Upper lobe of right lung (tissue), 1 donor: ENCODE data around the gene LRRC71. TPM values are rescaled to one million over a fixed set of nuclear protein-coding genes. Genes with fewer than 3 reads are reported as not detected.
A peak's percentile ranks its signal among the peaks of the same experiment; 100 is the strongest.

Experiments used
- ATAC-seq: fragments of 200-7000 bp; cut with Tn5 transposase; one replicate; pipeline ENCODE4 v1.9.1; 2020; ENCODE audit warnings: mild to moderate bottlenecking, moderate library complexity
- DNase-seq: peaks from one replicate; pipeline ENCODE4 v3.0.0-alpha.2; 2020
- H3K27ac ChIP-seq: fragments of 200-600 bp; one replicate; pipeline ENCODE4 v1.8.0; 2022
- H3K27me3 ChIP-seq: fragments of 200-600 bp; one replicate; pipeline ENCODE4 v1.8.0; 2022; ENCODE audit warnings: mild to moderate bottlenecking
- H3K36me3 ChIP-seq: fragments of 200-600 bp; one replicate; pipeline ENCODE4 v1.8.0; 2022
- H3K4me1 ChIP-seq: fragments of 200-600 bp; one replicate; pipeline ENCODE4 v1.8.0; 2022
- H3K4me3 ChIP-seq: fragments of 200-600 bp; one replicate; pipeline ENCODE4 v1.8.0; 2022; ENCODE audit warnings: mild to moderate bottlenecking
- H3K9me3 ChIP-seq: fragments of 200-600 bp; one replicate; pipeline ENCODE4 v1.8.0; 2022
- intact Hi-C: fragments of 100-400 bp; cut with DNase I; formaldehyde crosslinking; loops from one replicate; pipeline ENCODE4 v1.11.0; 2022
- total RNA-seq: library from RNA; stranded (reverse); fragmentation: NEBNext Ultra II Directional; extraction: Animal tissue kit (Norgen Biotek cat#: 25700); gene quantifications from one replicate; pipeline ENCODE4 v1.2.1, GENCODE V29; 2021
- TF ChIP-seq, protein P1 (sequence below): fragments of 200-600 bp; IDR thresholded peaks from one replicate; pipeline ENCODE4 v1.8.0; 2022; ENCODE audit warnings: antibody characterized with exemption
- donor health status: DM: no; HTN: yes; CAD: no; lungs with severe emphysema.

Gene LRRC71
- total RNA-seq, 1 donor from 2014 or later: 0.26 TPM

DNA sequence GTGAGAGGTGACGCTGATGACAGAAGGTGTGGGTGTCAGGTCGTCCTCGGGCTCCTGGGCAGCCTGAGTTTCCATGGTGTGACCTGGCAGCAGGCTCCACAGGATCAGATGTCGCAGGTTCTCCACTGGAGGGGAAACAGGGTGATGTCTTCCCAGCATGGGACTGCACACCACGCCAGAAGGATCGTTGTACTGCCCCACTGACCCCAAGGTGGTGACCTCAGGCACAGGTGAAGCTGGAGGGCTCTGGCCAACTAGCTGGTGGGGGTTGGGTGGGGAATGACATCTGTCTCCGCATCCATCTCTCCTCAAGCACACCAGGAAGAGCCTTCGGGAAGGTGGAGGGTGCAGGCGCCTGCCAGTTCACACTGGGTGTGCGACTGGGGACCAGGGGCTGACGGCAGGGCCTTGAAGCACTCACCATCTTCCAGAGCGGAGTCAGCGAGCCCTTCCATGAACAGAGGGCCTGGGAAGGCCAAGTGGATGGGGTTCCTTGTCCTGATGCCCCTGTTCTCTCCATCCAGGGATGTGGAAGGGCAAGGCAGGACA, 19.4 kb downstream of the LRRC71 start:
- no peak overlapping the region for H3K27ac ChIP-seq
- TF ChIP-seq, protein P1, sequence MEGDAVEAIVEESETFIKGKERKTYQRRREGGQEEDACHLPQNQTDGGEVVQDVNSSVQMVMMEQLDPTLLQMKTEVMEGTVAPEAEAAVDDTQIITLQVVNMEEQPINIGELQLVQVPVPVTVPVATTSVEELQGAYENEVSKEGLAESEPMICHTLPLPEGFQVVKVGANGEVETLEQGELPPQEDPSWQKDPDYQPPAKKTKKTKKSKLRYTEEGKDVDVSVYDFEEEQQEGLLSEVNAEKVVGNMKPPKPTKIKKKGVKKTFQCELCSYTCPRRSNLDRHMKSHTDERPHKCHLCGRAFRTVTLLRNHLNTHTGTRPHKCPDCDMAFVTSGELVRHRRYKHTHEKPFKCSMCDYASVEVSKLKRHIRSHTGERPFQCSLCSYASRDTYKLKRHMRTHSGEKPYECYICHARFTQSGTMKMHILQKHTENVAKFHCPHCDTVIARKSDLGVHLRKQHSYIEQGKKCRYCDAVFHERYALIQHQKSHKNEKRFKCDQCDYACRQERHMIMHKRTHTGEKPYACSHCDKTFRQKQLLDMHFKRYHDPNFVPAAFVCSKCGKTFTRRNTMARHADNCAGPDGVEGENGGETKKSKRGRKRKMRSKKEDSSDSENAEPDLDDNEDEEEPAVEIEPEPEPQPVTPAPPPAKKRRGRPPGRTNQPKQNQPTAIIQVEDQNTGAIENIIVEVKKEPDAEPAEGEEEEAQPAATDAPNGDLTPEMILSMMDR: no peak
- no peak overlapping the region for H3K4me3 ChIP-seq
- intact Hi-C loops: no loop called here
- no peaks in the 10 kb centered on the region for H3K4me1 ChIP-seq
- DNase-seq (no peak), ATAC-seq (no peak)
- no peaks in the 10 kb centered on the region for H3K9me3 ChIP-seq
- no peaks in the 10 kb centered on the region for H3K27me3 ChIP-seq
- H3K36me3 ChIP-seq: peaks cover 69% of the 10 kb centered on the region

DNA sequence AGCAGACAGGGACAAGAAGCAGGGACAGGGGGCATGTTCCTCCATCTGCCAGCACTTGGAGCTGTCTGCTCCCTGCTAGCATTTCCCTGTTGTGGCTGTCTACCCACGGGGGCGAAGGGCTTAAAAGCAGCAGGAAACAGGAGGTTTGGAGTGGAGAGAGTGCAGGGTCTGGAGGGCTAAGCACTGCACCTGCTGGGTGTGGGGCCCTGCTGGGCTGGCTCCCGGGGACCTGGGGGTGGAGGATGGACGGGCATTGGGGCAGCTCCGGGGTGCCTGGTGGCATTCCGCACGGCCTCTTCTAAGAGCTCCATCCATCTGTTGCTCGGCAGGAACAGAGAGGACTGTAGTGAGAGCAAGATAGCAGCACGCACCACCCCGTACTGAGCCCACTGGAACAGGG, 21.2 kb downstream of the LRRC71 start:
- H3K27ac ChIP-seq: no peak overlapping the region
- H3K36me3 ChIP-seq: peaks cover 78% of the 10 kb centered on the region
- TF ChIP-seq, protein P1: no peak
- H3K4me3 ChIP-seq: no peak overlapping the region
- DNase-seq (peak; percentile 32), ATAC-seq (no peak)
- H3K9me3 ChIP-seq: no peaks in the 10 kb centered on the region
- H3K4me1 ChIP-seq: no peaks in the 10 kb centered on the region
- intact Hi-C loops: no loop called here
- no peaks in the 10 kb centered on the region for H3K27me3 ChIP-seq

DNA sequence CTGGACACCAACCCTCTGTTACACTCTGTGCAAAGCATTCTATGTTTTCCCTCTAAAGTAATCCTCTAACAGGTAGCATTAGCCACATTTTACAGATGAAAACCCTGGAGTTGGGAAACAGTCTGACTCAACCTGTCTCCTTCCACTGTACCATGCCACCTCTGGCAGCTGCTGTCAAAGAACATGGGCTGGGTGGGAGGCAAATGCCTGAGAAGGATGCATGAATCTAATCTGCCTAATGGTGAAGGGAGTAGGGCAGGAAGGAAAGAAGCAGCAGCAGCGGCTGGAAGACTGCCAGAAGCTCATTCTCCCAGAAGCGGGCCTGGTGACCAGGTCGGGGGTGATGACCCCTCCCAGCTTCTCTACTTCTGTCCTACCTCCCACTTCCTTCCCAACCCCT, 21.7 kb downstream of the LRRC71 start:
- DNase-seq: peak; percentile 32
- H3K4me3 ChIP-seq: no peak overlapping the region
- H3K27me3 ChIP-seq: no peaks in the 10 kb centered on the region
- intact Hi-C loops: no loop called here
- no peak overlapping the region for H3K27ac ChIP-seq
- no peak for ATAC-seq
- peaks cover 83% of the 10 kb centered on the region for H3K36me3 ChIP-seq
- no peaks in the 10 kb centered on the region for H3K9me3 ChIP-seq
- TF ChIP-seq, protein P1: no peak
- H3K4me1 ChIP-seq: no peaks in the 10 kb centered on the region

DNA sequence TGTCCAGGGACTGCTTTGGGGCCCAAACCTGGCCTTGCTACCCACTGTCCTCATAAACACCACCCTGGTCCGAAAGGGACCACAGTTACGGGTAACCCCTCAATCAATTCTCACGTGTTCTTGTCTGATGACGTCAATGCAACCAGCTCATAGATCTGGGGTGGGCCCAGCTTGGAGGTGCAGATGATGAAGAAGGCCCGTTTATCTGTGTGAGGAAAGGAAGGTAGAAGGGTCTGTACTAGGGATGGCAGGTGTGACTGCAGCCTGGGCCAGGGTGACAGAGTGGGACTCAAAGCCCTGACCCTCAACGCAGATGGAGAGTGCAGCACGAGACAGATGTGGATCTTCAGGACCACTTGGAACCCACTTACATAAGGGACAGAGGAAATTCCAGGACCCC, 22.1 kb downstream of the LRRC71 start:
- DNase-seq (no peak), ATAC-seq (no peak)
- Histone ChIP-seq H3K9me3 (no peaks in the 10 kb centered on the region), H3K4me1 (no peaks in the 10 kb centered on the region), H3K4me3 (no peak overlapping the region), H3K36me3 (peaks cover 87% of the 10 kb centered on the region), H3K27me3 (no peaks in the 10 kb centered on the region), H3K27ac (no peak overlapping the region)
- TF ChIP-seq, protein P1: no peak
- intact Hi-C loops: no loop called here

DNA sequence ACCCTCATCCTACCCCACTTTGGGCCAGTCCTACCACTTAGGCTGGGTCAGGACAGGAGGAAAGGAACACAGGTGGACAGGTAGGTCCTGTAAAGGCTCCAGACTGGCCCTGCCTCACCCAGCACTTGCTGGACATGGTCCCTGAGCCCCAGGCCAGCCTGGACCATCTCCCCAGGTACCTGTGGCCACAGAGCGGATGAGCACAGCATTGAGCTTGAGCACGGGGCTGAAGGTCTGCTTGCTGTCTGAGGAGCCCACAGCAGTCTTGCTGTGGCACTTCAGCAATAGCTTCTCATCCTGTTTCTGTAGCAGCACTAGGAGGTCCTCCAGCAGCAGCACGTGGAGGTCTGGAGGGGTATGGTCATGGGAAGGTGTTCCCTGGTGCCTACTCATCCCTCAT, 23.3 kb downstream of the LRRC71 start:
- Histone ChIP-seq H3K36me3 (peaks cover 98% of the 10 kb centered on the region), H3K9me3 (no peaks in the 10 kb centered on the region), H3K27me3 (no peaks in the 10 kb centered on the region), H3K4me3 (no peak overlapping the region), H3K27ac (no peak overlapping the region), H3K4me1 (no peaks in the 10 kb centered on the region)
- no peak for ATAC-seq
- intact Hi-C loops: no loop called here
- DNase-seq: no peak
- TF ChIP-seq, protein P1: no peak

DNA sequence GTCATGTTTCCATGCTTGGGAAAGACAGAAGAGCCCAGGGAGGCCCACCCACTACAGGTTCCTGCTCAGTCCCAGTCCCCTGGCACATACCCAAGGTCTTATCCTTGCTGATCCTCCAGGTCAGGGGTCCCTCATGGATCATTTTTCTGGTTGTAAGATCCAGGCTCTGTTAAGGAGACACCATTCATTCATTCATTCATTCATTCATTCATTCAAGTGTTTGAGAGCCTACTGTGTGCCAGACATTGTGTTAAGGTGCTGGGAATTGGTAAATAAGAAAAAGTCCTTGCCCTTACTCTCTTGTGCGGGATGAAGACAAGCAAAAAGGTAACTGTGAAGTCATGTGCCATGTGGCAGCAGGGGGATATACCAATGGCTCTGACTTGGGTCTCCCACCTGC, 23.8 kb downstream of the LRRC71 start:
- H3K4me1 ChIP-seq: no peaks in the 10 kb centered on the region
- H3K27me3 ChIP-seq: no peaks in the 10 kb centered on the region
- H3K9me3 ChIP-seq: no peaks in the 10 kb centered on the region
- H3K27ac ChIP-seq: no peak overlapping the region
- intact Hi-C loops: no loop called here
- H3K4me3 ChIP-seq: no peak overlapping the region
- peaks cover 99% of the 10 kb centered on the region for H3K36me3 ChIP-seq
- DNase-seq (no peak), ATAC-seq (no peak)
- TF ChIP-seq, protein P1: no peak
